UCSD-AML1 (cell line): ENCODE results near the gene SLC13A4.

Source experiments
- DNase-seq: peaks from one replicate; lab custom pipeline; 2025; ENCODE audit not compliant: unreplicated experiment; lab: John Stamatoyannopoulos, UW

Gene SLC13A4

GRCh38 chr7:135721198-135721820 is 6.7 kb downstream of the SLC13A4 start:
- no peak for DNase-seq

GRCh38 chr7:135719688-135720087 is 8.3 kb downstream of the SLC13A4 start:
- DNase-seq, result no peak

GRCh38 chr7:135718794-135719437 is 9.1 kb downstream of the SLC13A4 start:
- DNase-seq, result no peak

GRCh38 chr7:135718219-135718618 is 9.8 kb downstream of the SLC13A4 start:
- no peak for DNase-seq

- no peak for DNase-seq
Observed at GRCh38 chr7:135717693-135718092, 10.3 kb downstream of the SLC13A4 start.

GRCh38 chr7:135716677-135717238 is 11.2 kb downstream of the SLC13A4 start:
- DNase-seq, result no peak

GRCh38 chr7:135715673-135716072 is 12.3 kb downstream of the SLC13A4 start:
- no peak for DNase-seq

- DNase-seq, result no peak
Observed at GRCh38 chr7:135715055-135715522, 12.9 kb downstream of the SLC13A4 start.

- DNase-seq, result no peak
Observed at GRCh38 chr7:135714534-135715009, 13.4 kb downstream of the SLC13A4 start.

- no peak for DNase-seq
Observed at GRCh38 chr7:135713836-135714470, 14.0 kb downstream of the SLC13A4 start.

- no peak for DNase-seq
Observed at GRCh38 chr7:135712796-135713195, 15.2 kb downstream of the SLC13A4 start.

GRCh38 chr7:135712182-135712782 is 15.7 kb downstream of the SLC13A4 start:
- no peak for DNase-seq

GRCh38 chr7:135711139-135711469 is 16.9 kb downstream of the SLC13A4 start:
- no peak for DNase-seq

GRCh38 chr7:135710417-135711138 is 17.4 kb downstream of the SLC13A4 start:
- DNase-seq, result peak; percentile 10

GRCh38 chr7:135709508-135709907 is 18.5 kb downstream of the SLC13A4 start:
- no peak for DNase-seq

- no peak for DNase-seq
Observed at GRCh38 chr7:135708041-135708440, 19.9 kb downstream of the SLC13A4 start.

GRCh38 chr7:135707570-135707966 is 20.4 kb downstream of the SLC13A4 start:
- DNase-seq, result no peak

GRCh38 chr7:135706858-135707569 is 21.0 kb downstream of the SLC13A4 start:
- DNase-seq, result no peak

GRCh38 chr7:135706038-135706742 is 21.8 kb downstream of the SLC13A4 start:
- DNase-seq, result no peak

GRCh38 chr7:135704698-135705097 is 23.3 kb downstream of the SLC13A4 start:
- no peak for DNase-seq
